ENCODE measurements around the gene FAM76B.

The FAM76B gene

GRCh38 chr11:95728094-95728493 is 61.5 kb downstream of the FAM76B start:
- no peak for DNase-seq

GRCh38 chr11:95727620-95728019 is 62.0 kb downstream of the FAM76B start:
- no peak for DNase-seq

GRCh38 chr11:95727111-95727510 is 62.5 kb downstream of the FAM76B start:
- no peak for DNase-seq

- no peak for DNase-seq
These were observed 64.4 kb downstream of the FAM76B start for GRCh38 chr11:95725196-95725595.

- no peak for DNase-seq
These were observed 66.1 kb downstream of the FAM76B start for GRCh38 chr11:95723361-95723942.

GRCh38 chr11:95720195-95720594 is 69.4 kb downstream of the FAM76B start:
- DNase-seq: no peak
